ENCODE measurements around the gene ADAR.

Gene ADAR

GRCh38 chr1:154594811-154595210 lies 13.2 kb downstream of the ADAR start:
- DNase-seq (ENCODE audit: low read depth), result no peak
- H3K4me3 ChIP-seq (ENCODE audit: control insufficient read depth, low read depth, low read length), result no peak overlapping the region
- TF ChIP-seq CTCF (IDR thresholded peaks at IDR 0.05; ENCODE audit: control insufficient read depth, insufficient read depth, low read depth, low read length, missing control alignments), result no peak

GRCh38 chr1:154593390-154593789 lies 14.6 kb downstream of the ADAR start:
- no peak for DNase-seq (ENCODE audit: low read depth)
- TF ChIP-seq CTCF (IDR thresholded peaks at IDR 0.05; ENCODE audit: control insufficient read depth, insufficient read depth, low read depth, low read length, missing control alignments), result no peak
- no peak overlapping the region for H3K4me3 ChIP-seq (ENCODE audit: control insufficient read depth, low read depth, low read length)

GRCh38 chr1:154591206-154591605 lies 16.8 kb downstream of the ADAR start:
- no peak for TF ChIP-seq CTCF (IDR thresholded peaks at IDR 0.05; ENCODE audit: control insufficient read depth, insufficient read depth, low read depth, low read length, missing control alignments)

GRCh38 chr1:154590756-154591155 lies 17.2 kb downstream of the ADAR start:
- TF ChIP-seq CTCF (IDR thresholded peaks at IDR 0.05; ENCODE audit: control insufficient read depth, insufficient read depth, low read depth, low read length, missing control alignments), result no peak
- DNase-seq (ENCODE audit: low read depth), result no peak
- no peak overlapping the region for H3K4me3 ChIP-seq (ENCODE audit: control insufficient read depth, low read depth, low read length)

More at GRCh38 chr1:154591206-154591605, 16.8 kb downstream of the ADAR start:
- H3K4me3 ChIP-seq (ENCODE audit: control insufficient read depth, low read depth, low read length), result no peak overlapping the region
- DNase-seq (ENCODE audit: low read depth), result no peak

GRCh38 chr1:154589780-154590179 lies 18.2 kb downstream of the ADAR start:
- no peak overlapping the region for H3K4me3 ChIP-seq (ENCODE audit: control insufficient read depth, low read depth, low read length)
- TF ChIP-seq CTCF (IDR thresholded peaks at IDR 0.05; ENCODE audit: control insufficient read depth, insufficient read depth, low read depth, low read length, missing control alignments), result no peak
- no peak for DNase-seq (ENCODE audit: low read depth)

- no peak for TF ChIP-seq CTCF (IDR thresholded peaks at IDR 0.05; ENCODE audit: control insufficient read depth, insufficient read depth, low read depth, low read length, missing control alignments)
- no peak overlapping the region for H3K4me3 ChIP-seq (ENCODE audit: control insufficient read depth, low read depth, low read length)
- DNase-seq (ENCODE audit: low read depth), result no peak
Measured at GRCh38 chr1:154586641-154587040, 21.3 kb downstream of the ADAR start.

GRCh38 chr1:154586231-154586630 lies 21.8 kb downstream of the ADAR start:
- H3K4me3 ChIP-seq (ENCODE audit: control insufficient read depth, low read depth, low read length), result no peak overlapping the region
- DNase-seq (ENCODE audit: low read depth), result no peak
- no peak for TF ChIP-seq CTCF (IDR thresholded peaks at IDR 0.05; ENCODE audit: control insufficient read depth, insufficient read depth, low read depth, low read length, missing control alignments)

All from AG09309 (cell line).